Measurements from ENCODE around the gene OCLN. TPM values are rescaled to one million over a fixed set of nuclear protein-coding genes. Genes with fewer than 3 reads are reported as not detected.
"Not testable (repeated sequence)": the region's sequence is repeated elsewhere in the genome, so short reads cannot be mapped to it uniquely, and the experiment has no call there.

OCLN gene
- total and polyA plus RNA-seq, 2 donors = 3.4 to 7.4 TPM

GRCh38 chr5:69498384-69498783, 5.8 kb downstream of the OCLN start:
- no peaks in the 10 kb centered on the region for H3K36me3 ChIP-seq (ENCODE audit: control insufficient read depth in 2 of 2, insufficient read depth in 2 of 2, low read length in 1 of 2)
- WGBS = 96% methylated on average over 3 of the region's 3 CpGs
- H3K4me1 ChIP-seq (ENCODE audit: control insufficient read depth in 2 of 2, insufficient read depth in 2 of 2, low read length in 2 of 2) = peaks cover 0 to 4% of the 10 kb centered on the region in 2 donors
- H3K27me3 ChIP-seq (ENCODE audit: control insufficient read depth in 2 of 2, insufficient read depth in 1 of 2, low read length in 1 of 2) = peaks cover 20 to 33% of the 10 kb centered on the region in 2 donors
- DNase-seq (ENCODE audit: low read depth in 6 of 9, low spot score in 9 of 9) = no peak
- no peak overlapping the region for H3K27ac ChIP-seq (ENCODE audit: low read depth in 1 of 2, low read length in 1 of 2)
- no peak overlapping the region for H3K4me3 ChIP-seq (ENCODE audit: low read length in 2 of 2)
- no peaks in the 10 kb centered on the region for H3K9me3 ChIP-seq (ENCODE audit: control insufficient read depth in 2 of 2, insufficient read depth in 1 of 2, low read length in 1 of 2)

GRCh38 chr5:69502367-69502766, 9.8 kb downstream of the OCLN start:
- H3K4me1 ChIP-seq (ENCODE audit: control insufficient read depth in 2 of 2, insufficient read depth in 2 of 2, low read length in 2 of 2) = no peaks in the 10 kb centered on the region
- H3K9me3 ChIP-seq (ENCODE audit: control insufficient read depth in 2 of 2, insufficient read depth in 1 of 2, low read length in 1 of 2) = no peaks in the 10 kb centered on the region
- no peak for DNase-seq (ENCODE audit: low read depth in 6 of 9, low spot score in 9 of 9)
- WGBS = 94% methylated on average over 2 of the region's 2 CpGs
- peaks cover 2% of the 10 kb centered on the region in 2 donors for H3K27me3 ChIP-seq (ENCODE audit: control insufficient read depth in 2 of 2, insufficient read depth in 1 of 2, low read length in 1 of 2)
- H3K4me3 ChIP-seq (ENCODE audit: low read length in 2 of 2) = no peak overlapping the region
- H3K36me3 ChIP-seq (ENCODE audit: control insufficient read depth in 2 of 2, insufficient read depth in 2 of 2, low read length in 1 of 2) = no peaks in the 10 kb centered on the region
- no peak overlapping the region for H3K27ac ChIP-seq (ENCODE audit: low read depth in 1 of 2, low read length in 1 of 2)

- no peaks in the 10 kb centered on the region for H3K4me1 ChIP-seq (ENCODE audit: control insufficient read depth in 2 of 2, insufficient read depth in 2 of 2, low read length in 2 of 2)
- H3K36me3 ChIP-seq (ENCODE audit: control insufficient read depth in 2 of 2, insufficient read depth in 2 of 2, low read length in 1 of 2) = no peaks in the 10 kb centered on the region
- H3K4me3 ChIP-seq (ENCODE audit: low read length in 2 of 2) = no peak overlapping the region
- WGBS = 86% methylated on average over 7 of the region's 7 CpGs
- no peak for DNase-seq (ENCODE audit: low read depth in 6 of 9, low spot score in 9 of 9)
- H3K27me3 ChIP-seq (ENCODE audit: control insufficient read depth in 2 of 2, insufficient read depth in 1 of 2, low read length in 1 of 2) = peaks cover 2% of the 10 kb centered on the region in 2 donors
- no peak overlapping the region for H3K27ac ChIP-seq (ENCODE audit: low read depth in 1 of 2, low read length in 1 of 2)
- no peaks in the 10 kb centered on the region for H3K9me3 ChIP-seq (ENCODE audit: control insufficient read depth in 2 of 2, insufficient read depth in 1 of 2, low read length in 1 of 2)
These were observed 10.3 kb downstream of the OCLN start for GRCh38 chr5:69502767-69503488.

GRCh38 chr5:69504036-69504435, 11.4 kb downstream of the OCLN start:
- no peaks in the 10 kb centered on the region for H3K36me3 ChIP-seq (ENCODE audit: control insufficient read depth in 2 of 2, insufficient read depth in 2 of 2, low read length in 1 of 2)
- no peaks in the 10 kb centered on the region for H3K9me3 ChIP-seq (ENCODE audit: control insufficient read depth in 2 of 2, insufficient read depth in 1 of 2, low read length in 1 of 2)
- peaks cover 2% of the 10 kb centered on the region in 2 donors for H3K27me3 ChIP-seq (ENCODE audit: control insufficient read depth in 2 of 2, insufficient read depth in 1 of 2, low read length in 1 of 2)
- no peaks in the 10 kb centered on the region for H3K4me1 ChIP-seq (ENCODE audit: control insufficient read depth in 2 of 2, insufficient read depth in 2 of 2, low read length in 2 of 2)
- DNase-seq (ENCODE audit: low read depth in 6 of 9, low spot score in 9 of 9) = no peak
- H3K4me3 ChIP-seq (ENCODE audit: low read length in 2 of 2) = no peak overlapping the region
- no peak overlapping the region for H3K27ac ChIP-seq (ENCODE audit: low read depth in 1 of 2, low read length in 1 of 2)
- 88% methylated on average over 2 of the region's 2 CpGs for WGBS

- Histone ChIP-seq H3K27ac (ENCODE audit: low read depth in 1 of 2, low read length in 1 of 2) (no peak overlapping the region), H3K27me3 (ENCODE audit: control insufficient read depth in 2 of 2, insufficient read depth in 1 of 2, low read length in 1 of 2) (peaks cover 2% of the 10 kb centered on the region in 2 donors), H3K4me3 (ENCODE audit: low read length in 2 of 2) (no peak overlapping the region), H3K4me1 (ENCODE audit: control insufficient read depth in 2 of 2, insufficient read depth in 2 of 2, low read length in 2 of 2) (no peaks in the 10 kb centered on the region), H3K36me3 (ENCODE audit: control insufficient read depth in 2 of 2, insufficient read depth in 2 of 2, low read length in 1 of 2) (no peaks in the 10 kb centered on the region), H3K9me3 (ENCODE audit: control insufficient read depth in 2 of 2, insufficient read depth in 1 of 2, low read length in 1 of 2) (no peaks in the 10 kb centered on the region)
- no peak for DNase-seq (ENCODE audit: low read depth in 6 of 9, low spot score in 9 of 9)
- 98% methylated on average over 1 of the region's 1 CpG for WGBS
These were observed 12.7 kb downstream of the OCLN start for GRCh38 chr5:69505306-69505705.

GRCh38 chr5:69509212-69509611, 16.6 kb downstream of the OCLN start:
- Histone ChIP-seq H3K4me1 (ENCODE audit: control insufficient read depth in 2 of 2, insufficient read depth in 2 of 2, low read length in 2 of 2) (no peaks in the 10 kb centered on the region), H3K36me3 (ENCODE audit: control insufficient read depth in 2 of 2, insufficient read depth in 2 of 2, low read length in 1 of 2) (no peaks in the 10 kb centered on the region), H3K27ac (ENCODE audit: low read depth in 1 of 2, low read length in 1 of 2) (no peak overlapping the region), H3K27me3 (ENCODE audit: control insufficient read depth in 2 of 2, insufficient read depth in 1 of 2, low read length in 1 of 2) (no peaks in the 10 kb centered on the region), H3K9me3 (ENCODE audit: control insufficient read depth in 2 of 2, insufficient read depth in 1 of 2, low read length in 1 of 2) (no peaks in the 10 kb centered on the region), H3K4me3 (ENCODE audit: low read length in 2 of 2) (no peak overlapping the region)
- 97% methylated on average over 6 of the region's 6 CpGs for WGBS
- DNase-seq (ENCODE audit: low read depth in 6 of 9, low spot score in 9 of 9) = no peak

- no peaks in the 10 kb centered on the region for H3K36me3 ChIP-seq (ENCODE audit: control insufficient read depth in 2 of 2, insufficient read depth in 2 of 2, low read length in 1 of 2)
- H3K27me3 ChIP-seq (ENCODE audit: control insufficient read depth in 2 of 2, insufficient read depth in 1 of 2, low read length in 1 of 2) = no peaks in the 10 kb centered on the region
- WGBS = 95% methylated on average over 2 of the region's 2 CpGs
- no peaks in the 10 kb centered on the region for H3K4me1 ChIP-seq (ENCODE audit: control insufficient read depth in 2 of 2, insufficient read depth in 2 of 2, low read length in 2 of 2)
- DNase-seq (ENCODE audit: low read depth in 6 of 9, low spot score in 9 of 9) = no peak
- no peaks in the 10 kb centered on the region for H3K9me3 ChIP-seq (ENCODE audit: control insufficient read depth in 2 of 2, insufficient read depth in 1 of 2, low read length in 1 of 2)
- H3K4me3 ChIP-seq (ENCODE audit: low read length in 2 of 2) = no peak overlapping the region
- H3K27ac ChIP-seq (ENCODE audit: low read depth in 1 of 2, low read length in 1 of 2) = no peak overlapping the region
These were observed 18.1 kb downstream of the OCLN start for GRCh38 chr5:69510694-69511093.

GRCh38 chr5:69512740-69513260, 20.2 kb downstream of the OCLN start:
- Histone ChIP-seq H3K27ac (ENCODE audit: low read depth in 1 of 2, low read length in 1 of 2) (no peak overlapping the region), H3K27me3 (ENCODE audit: control insufficient read depth in 2 of 2, insufficient read depth in 1 of 2, low read length in 1 of 2) (no peaks in the 10 kb centered on the region), H3K4me3 (ENCODE audit: low read length in 2 of 2) (no peak overlapping the region), H3K4me1 (ENCODE audit: control insufficient read depth in 2 of 2, insufficient read depth in 2 of 2, low read length in 2 of 2) (no peaks in the 10 kb centered on the region), H3K9me3 (ENCODE audit: control insufficient read depth in 2 of 2, insufficient read depth in 1 of 2, low read length in 1 of 2) (no peaks in the 10 kb centered on the region), H3K36me3 (ENCODE audit: control insufficient read depth in 2 of 2, insufficient read depth in 2 of 2, low read length in 1 of 2) (no peaks in the 10 kb centered on the region)
- over 99% methylated on average over 2 of the region's 2 CpGs for WGBS
- DNase-seq (ENCODE audit: low read depth in 6 of 9, low spot score in 9 of 9) = no peak

GRCh38 chr5:69515570-69515969, 23.0 kb downstream of the OCLN start:
- not testable (repeated sequence) for H3K9me3 ChIP-seq (ENCODE audit: control insufficient read depth in 2 of 2, insufficient read depth in 1 of 2, low read length in 1 of 2); H3K4me1 ChIP-seq (ENCODE audit: control insufficient read depth in 2 of 2, insufficient read depth in 2 of 2, low read length in 2 of 2); DNase-seq (ENCODE audit: low read depth in 6 of 9, low spot score in 9 of 9); H3K4me3 ChIP-seq (ENCODE audit: low read length in 2 of 2); H3K27me3 ChIP-seq (ENCODE audit: control insufficient read depth in 2 of 2, insufficient read depth in 1 of 2, low read length in 1 of 2); H3K36me3 ChIP-seq (ENCODE audit: control insufficient read depth in 2 of 2, insufficient read depth in 2 of 2, low read length in 1 of 2); H3K27ac ChIP-seq (ENCODE audit: low read depth in 1 of 2, low read length in 1 of 2)
- 98% methylated on average over 23 of the region's 30 CpGs for WGBS
